Transverse colon (tissue), 3 donors: Measurements from ENCODE around the gene RPL6.

Source experiments
- POLR2A ChIP-seq: fragments of 450-650 bp; IDR thresholded peaks from one replicate; pipeline ENCODE4 v1.6.1; 2016; ENCODE audit warnings: antibody characterized with exemption, mild to moderate bottlenecking, moderate library complexity
- POLR2AphosphoS5 ChIP-seq, 3 donors: sonication (generic); formaldehyde crosslinking; IDR thresholded peaks; one replicate each; pipeline ENCODE4 v1.6.1; 2016; ENCODE audit warnings: antibody characterized with exemption in 3 of 3

- TF ChIP-seq POLR2A (no peak), POLR2AphosphoS5 (IDR thresholded peaks at IDR 0.05) (no peak)
Observed at GRCh38 chr12:112447106-112447505, 37.7 kb upstream of the RPL6 start.
